Endothelial cell of hepatic sinusoid (primary cell): ENCODE data around the gene LRP2.

ENCODE experiments used
- in situ Hi-C: cut with HindIII; loops from 2 replicates; pipeline ENCODE4 v1.10.0; 2017; ENCODE audit warnings: low sequenced_read_pairs

The LRP2 gene

DNA sequence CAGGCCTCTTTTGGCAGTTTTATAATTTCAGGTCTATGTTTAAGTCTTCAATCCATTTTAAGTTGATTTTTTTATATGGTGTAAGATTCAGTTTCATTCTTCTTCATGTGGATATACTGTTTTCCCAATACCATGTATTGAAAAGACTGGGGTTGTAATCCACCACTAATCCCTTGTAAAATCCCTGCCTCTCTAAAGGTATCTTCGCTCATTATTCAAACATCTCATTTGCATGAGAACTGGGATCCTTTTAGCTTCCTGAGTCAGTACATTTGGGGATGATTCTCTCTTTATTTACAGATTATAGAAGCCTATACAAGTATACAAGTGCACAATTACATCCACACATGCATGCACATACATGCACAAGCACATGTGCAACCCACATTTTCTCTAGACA, 267.7 kb downstream of the LRP2 start:
- in situ Hi-C loops, result no loop called here

GRCh38 chr2:169093535-169093934, 268.8 kb downstream of the LRP2 start:
- in situ Hi-C loops, result no loop called here

- in situ Hi-C loops, result no loop called here
Observed at GRCh38 chr2:169091761-169092519, 270.4 kb downstream of the LRP2 start.

GRCh38 chr2:169091256-169091655, 271.1 kb downstream of the LRP2 start:
- in situ Hi-C loops, result no loop called here

GRCh38 chr2:169090133-169090820, 272.1 kb downstream of the LRP2 start:
- in situ Hi-C loops, result no loop called here

GRCh38 chr2:169089182-169089581, 273.2 kb downstream of the LRP2 start:
- in situ Hi-C loops, result no loop called here

GRCh38 chr2:169087757-169088379, 274.5 kb downstream of the LRP2 start:
- in situ Hi-C loops, result no loop called here

GRCh38 chr2:169086893-169087467, 275.4 kb downstream of the LRP2 start:
- in situ Hi-C loops, result no loop called here

DNA sequence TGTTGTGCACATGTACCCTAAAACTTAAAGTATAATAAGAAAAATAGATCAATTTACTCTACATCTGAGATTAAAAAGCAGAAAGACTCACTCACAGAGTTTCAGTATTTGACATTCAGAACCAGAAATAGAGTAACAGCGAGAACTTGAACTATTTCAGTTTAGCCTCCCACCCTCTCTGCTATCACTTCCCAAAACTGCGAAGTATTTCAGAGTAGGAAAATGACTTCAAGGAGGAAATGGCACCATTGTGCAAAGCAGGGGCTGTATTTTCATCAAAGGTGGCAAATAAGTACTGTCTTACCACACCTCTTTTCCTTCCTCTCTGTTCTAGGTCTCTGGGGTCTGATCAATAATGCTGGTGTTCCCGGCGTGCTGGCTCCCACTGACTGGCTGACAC, 279.3 kb downstream of the LRP2 start:
- in situ Hi-C loops, result no loop called here

- in situ Hi-C loops, result no loop called here
Observed at GRCh38 chr2:169081551-169081950, 280.8 kb downstream of the LRP2 start.

DNA sequence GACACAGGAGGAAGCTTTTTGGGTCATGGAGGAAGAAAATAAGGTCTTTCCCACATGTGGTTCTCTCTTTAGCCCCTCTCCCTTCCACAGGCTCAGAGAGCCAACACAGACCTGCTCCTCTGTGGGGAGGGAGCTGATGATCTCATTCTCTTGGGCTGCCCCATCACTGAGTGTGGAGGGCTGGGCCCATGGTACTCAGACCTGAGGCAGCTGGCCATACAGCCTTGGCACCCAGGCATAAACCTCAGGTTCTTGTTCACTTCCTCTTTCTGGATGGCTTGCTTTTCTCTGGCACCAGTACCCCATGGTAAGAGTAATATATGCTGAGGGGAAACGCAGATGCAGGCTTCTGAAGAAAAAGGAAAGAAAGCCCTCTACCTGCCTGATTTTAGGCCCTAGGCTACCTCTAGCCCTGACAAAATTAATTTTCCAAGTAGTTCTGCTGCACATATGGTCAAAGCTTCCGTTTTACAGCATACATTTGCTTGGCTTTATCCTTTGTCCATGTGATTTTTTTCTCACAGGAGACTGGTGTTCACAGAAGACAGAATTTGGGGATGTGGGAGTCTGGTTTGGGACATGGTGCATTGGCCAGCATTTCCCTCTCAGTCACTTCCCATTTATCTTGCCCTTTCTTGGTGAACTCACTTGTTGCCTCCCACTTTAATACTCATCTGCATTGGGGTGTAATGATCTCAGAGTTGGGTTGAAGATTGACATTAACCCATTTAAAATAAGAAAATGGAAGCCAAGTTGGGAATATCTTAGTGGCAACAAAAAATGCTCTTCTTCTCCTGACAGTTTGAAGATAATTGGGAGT, 281.9 kb downstream of the LRP2 start:
- in situ Hi-C loops, result no loop called here

GRCh38 chr2:169077674-169078240, 284.6 kb downstream of the LRP2 start:
- in situ Hi-C loops, result no loop called here
